Nephron (organoid): ENCODE measurements around the gene CRLF3.
"Not testable (repeated sequence)": the region's sequence is repeated elsewhere in the genome, so short reads cannot be mapped to it uniquely, and the experiment has no call there.

Experiments used
- H3K27ac Mint-ChIP-seq, 3 experiments: 2 replicates each; pipeline ENCODE4 v1.8.0; 2020; ENCODE audit warnings: mixed read lengths in 3 of 3, mild to moderate bottlenecking in 2 of 3, moderate library complexity in 1 of 3
- H3K27me3 Mint-ChIP-seq: 2 replicates; pipeline ENCODE4 v1.8.0; 2021; ENCODE audit warnings: low read depth, mild to moderate bottlenecking, moderate library complexity, mixed read lengths
- H3K36me3 Mint-ChIP-seq: 2 replicates; pipeline ENCODE4 v1.8.0; 2020; ENCODE audit warnings: low read depth, mixed read lengths
- H3K4me1 Mint-ChIP-seq: 2 replicates; pipeline ENCODE4 v1.8.0; 2020; ENCODE audit warnings: mixed read lengths
- H3K4me3 Mint-ChIP-seq, 3 experiments: 2 replicates each; pipeline ENCODE4 v1.8.0; 2020; ENCODE audit warnings: mild to moderate bottlenecking in 3 of 3, mixed read lengths in 3 of 3, moderate library complexity in 2 of 3
- H3K9me3 Mint-ChIP-seq: 2 replicates; pipeline ENCODE4 v1.8.0; 2020; ENCODE audit warnings: mixed read lengths
- TF ChIP-seq, protein P1 (sequence below), 3 experiments: fragments of 200-600 bp; sonication (generic); IDR thresholded peaks; one replicate each; pipeline ENCODE4 v1.5.0; 2021; ENCODE audit warnings: antibody characterized with exemption in 3 of 3; ENCODE audit not compliant: unreplicated experiment in 3 of 3

CRLF3 gene

DNA sequence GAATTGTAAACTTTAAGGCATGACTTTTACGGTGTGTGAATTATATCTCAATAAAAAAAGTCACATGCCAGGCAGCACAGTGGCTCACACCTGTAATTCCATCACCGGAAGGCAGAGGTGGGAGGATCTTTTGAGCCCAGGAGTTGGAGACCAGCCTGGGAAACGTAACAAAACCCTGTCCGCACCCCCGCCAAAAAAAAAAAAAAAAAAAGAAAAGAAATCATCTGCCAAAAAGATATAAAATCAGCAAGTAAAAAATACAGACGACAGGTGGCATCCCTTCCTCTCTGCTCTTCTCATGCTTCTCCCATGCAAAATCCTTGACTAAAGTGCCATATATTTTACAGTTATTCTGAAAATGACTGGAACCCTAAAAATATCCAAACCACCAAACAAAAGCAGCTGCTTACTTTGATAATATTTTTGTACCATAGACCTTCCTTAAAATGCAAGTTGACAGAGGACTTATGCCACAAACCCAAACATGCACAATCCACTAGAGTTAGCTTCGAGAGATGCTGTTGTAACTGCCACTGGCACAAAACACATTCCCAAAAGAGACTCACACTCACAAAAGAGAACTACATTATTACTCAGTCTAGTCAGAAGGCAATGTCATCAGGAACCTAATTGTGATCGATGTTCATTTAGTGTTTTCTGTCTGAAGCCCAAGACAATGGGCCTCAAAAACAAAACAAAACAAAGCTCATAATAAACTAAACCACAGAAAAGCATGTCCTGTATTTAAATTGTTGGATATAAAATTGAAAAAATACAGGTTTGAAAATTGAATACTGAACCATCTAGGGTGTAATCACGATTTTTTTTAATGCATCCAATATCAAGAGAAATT is 2.4 kb downstream of the CRLF3 start:
- no peaks in the 10 kb centered on the region for H3K36me3 Mint-ChIP-seq
- H3K9me3 Mint-ChIP-seq: no peaks in the 10 kb centered on the region
- H3K4me1 Mint-ChIP-seq: peaks cover 22% of the 10 kb centered on the region
- H3K4me3 Mint-ChIP-seq: peak overlapping the region; percentile 48 to 71 (median 51)
- H3K27me3 Mint-ChIP-seq: no peaks in the 10 kb centered on the region
- H3K27ac Mint-ChIP-seq: peak overlapping the region in 1 of 3 experiments; percentile 64
- TF ChIP-seq, protein P1, sequence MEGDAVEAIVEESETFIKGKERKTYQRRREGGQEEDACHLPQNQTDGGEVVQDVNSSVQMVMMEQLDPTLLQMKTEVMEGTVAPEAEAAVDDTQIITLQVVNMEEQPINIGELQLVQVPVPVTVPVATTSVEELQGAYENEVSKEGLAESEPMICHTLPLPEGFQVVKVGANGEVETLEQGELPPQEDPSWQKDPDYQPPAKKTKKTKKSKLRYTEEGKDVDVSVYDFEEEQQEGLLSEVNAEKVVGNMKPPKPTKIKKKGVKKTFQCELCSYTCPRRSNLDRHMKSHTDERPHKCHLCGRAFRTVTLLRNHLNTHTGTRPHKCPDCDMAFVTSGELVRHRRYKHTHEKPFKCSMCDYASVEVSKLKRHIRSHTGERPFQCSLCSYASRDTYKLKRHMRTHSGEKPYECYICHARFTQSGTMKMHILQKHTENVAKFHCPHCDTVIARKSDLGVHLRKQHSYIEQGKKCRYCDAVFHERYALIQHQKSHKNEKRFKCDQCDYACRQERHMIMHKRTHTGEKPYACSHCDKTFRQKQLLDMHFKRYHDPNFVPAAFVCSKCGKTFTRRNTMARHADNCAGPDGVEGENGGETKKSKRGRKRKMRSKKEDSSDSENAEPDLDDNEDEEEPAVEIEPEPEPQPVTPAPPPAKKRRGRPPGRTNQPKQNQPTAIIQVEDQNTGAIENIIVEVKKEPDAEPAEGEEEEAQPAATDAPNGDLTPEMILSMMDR (IDR thresholded peaks at IDR 0.05; ENCODE audit: unreplicated experiment in 3 of 3): no peak

DNA sequence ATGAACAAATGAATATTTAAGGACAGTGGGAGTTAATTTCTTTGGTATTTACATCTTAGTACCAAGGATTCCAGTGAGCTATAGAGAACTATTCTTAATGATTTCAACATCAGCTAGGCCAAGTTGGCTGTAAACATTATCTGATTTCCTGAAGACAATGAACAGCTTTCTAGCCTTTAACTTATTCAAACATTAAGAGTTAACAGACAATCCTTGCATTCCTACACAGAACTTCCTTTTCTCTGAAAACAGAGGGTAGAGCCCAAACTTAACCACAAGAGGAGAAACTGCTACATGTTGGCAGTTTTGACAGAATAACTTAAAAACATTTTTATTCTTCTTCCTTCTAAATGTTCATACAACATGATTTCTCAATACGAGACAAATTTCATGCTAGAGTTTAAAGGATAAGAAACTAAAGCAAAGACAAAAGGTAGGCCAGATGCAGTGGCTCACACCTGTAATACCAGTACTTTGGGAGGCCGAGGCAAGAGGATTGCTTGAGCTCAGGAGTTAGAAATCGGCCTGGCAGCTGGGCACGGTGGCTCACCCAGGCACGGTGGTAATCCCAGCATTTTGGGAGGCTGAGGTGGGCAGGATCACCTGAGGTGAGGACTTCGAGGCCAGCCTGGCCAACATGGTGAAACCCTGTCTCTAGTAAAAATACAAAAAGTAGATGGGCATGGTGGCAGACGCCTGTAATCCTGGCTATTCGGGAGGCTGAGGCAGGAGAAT is 4.4 kb downstream of the CRLF3 start:
- H3K9me3 Mint-ChIP-seq: no peaks in the 10 kb centered on the region
- H3K27me3 Mint-ChIP-seq: no peaks in the 10 kb centered on the region
- H3K27ac Mint-ChIP-seq: no peak overlapping the region
- no peak overlapping the region for H3K4me3 Mint-ChIP-seq
- TF ChIP-seq, protein P1 (IDR thresholded peaks at IDR 0.05; ENCODE audit: unreplicated experiment in 3 of 3): no peak
- H3K4me1 Mint-ChIP-seq: peaks cover 22% of the 10 kb centered on the region
- peaks cover 7% of the 10 kb centered on the region for H3K36me3 Mint-ChIP-seq

DNA sequence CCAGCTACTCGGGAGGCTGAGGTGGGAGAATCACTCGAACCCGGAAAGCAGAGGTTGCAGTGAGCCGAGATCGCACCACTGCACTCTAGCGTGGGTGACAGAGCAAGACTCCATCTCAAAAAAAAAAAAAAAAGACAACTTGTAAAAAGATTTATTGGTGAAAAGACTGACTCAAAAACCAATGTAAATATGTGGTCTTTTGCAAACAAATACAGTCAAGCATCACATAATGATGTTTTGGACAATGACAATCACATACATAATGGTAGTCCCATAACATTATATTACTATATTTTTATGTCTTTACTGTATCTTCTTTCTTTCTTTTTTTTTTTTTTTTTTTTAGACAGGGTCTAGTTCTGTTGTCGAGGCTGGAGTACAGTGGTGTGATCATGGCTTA is 8.3 kb downstream of the CRLF3 start:
- Mint-ChIP-seq H3K36me3 (peaks cover 7% of the 10 kb centered on the region), H3K9me3 (no peaks in the 10 kb centered on the region)

DNA sequence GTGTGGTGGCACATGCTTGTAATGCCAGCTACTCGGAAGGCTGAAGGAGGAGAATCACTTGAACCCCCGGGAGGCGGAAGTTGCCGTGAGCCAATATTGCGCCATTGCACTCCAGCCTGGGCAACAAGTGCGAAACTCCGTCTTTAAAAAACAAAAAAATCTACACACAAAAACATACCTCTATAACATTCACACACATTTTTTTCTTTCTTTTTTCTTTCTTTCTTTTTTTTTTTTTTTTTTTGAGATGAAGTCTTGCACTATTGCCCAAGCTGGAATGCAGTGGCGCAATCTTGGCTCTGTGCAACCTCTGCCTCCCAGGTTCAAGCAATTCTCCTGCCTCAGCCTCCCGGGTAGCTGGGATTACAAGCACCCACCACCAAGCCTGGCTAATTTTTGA is 9.6 kb downstream of the CRLF3 start:
- not testable (repeated sequence) for H3K4me1 Mint-ChIP-seq, H3K4me3 Mint-ChIP-seq, H3K36me3 Mint-ChIP-seq, H3K27ac Mint-ChIP-seq, H3K27me3 Mint-ChIP-seq, H3K9me3 Mint-ChIP-seq

More for the DNA sequence above, 8.3 kb downstream of the CRLF3 start:
- Mint-ChIP-seq H3K27me3 (no peaks in the 10 kb centered on the region), H3K4me1 (no peaks in the 10 kb centered on the region), H3K4me3 (no peak overlapping the region), H3K27ac (no peak overlapping the region)
- TF ChIP-seq, protein P1 (IDR thresholded peaks at IDR 0.05; ENCODE audit: unreplicated experiment in 3 of 3): no peak

DNA sequence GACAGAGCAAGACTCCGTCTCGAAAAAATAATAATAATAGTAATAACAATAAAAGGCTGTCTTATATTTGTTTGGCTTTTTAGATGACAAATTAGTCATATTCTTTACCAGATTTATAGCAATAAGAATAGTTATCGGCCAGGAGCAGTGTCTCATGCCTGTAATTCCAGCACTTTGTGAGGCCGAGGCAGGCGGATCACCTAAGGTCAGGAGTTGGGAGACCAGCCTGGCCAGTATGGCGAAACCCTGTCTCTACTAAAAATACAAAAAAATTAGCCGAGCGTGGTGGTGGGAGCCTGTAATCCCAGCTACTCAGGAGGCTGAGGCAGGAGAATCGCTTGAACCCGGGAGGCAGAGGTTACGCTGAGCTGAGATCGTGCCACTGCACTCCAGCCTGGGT is 10.3 kb downstream of the CRLF3 start:
- H3K4me1 Mint-ChIP-seq, H3K36me3 Mint-ChIP-seq, H3K27me3 Mint-ChIP-seq, H3K4me3 Mint-ChIP-seq, H3K9me3 Mint-ChIP-seq, H3K27ac Mint-ChIP-seq: not testable (repeated sequence)

DNA sequence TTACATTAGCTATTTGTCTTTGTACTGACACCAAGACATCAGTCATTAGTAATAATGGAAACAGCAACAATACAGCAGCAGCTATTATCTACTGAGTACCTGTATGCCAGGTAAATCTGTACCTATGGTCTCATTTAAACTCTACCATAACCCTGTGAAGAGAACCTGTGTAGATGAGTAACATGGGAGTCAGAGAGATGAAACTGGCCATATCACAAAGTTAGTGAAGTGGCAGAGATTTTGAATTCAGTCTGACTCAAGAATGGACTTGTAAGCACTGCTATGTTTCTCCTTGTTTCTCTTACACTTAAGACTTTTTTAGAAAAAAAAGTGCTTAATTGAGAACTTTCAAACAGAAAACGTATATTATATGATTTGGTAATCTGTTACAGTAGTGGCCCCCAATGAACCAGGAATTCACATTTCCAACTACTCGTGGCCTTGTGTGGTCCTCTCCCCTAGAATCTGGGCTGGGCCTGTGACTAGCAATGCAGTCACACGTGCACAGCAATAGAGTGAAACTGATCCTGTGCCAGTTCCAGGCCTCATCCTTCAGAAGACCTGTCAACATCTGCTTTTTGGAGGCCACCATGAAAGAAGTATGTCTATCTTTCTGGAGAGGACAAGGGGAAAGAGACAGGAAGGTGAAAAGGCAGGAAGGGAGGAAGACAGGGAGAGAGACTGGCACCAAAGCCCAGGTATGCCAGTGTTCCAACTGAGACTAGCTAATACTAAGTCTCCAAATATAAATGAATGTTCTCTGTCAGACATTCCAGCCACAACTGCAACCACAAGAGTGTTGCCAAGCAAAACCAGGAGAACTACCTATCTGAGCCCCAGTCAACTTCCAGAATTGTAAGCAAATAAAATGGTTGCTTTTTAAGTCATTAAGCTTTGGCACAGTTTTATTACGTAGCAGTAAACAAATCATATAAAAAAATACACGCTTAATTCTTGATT is 12.0 kb downstream of the CRLF3 start:
- TF ChIP-seq, protein P1 (IDR thresholded peaks at IDR 0.05; ENCODE audit: unreplicated experiment in 3 of 3): no peak
- H3K9me3 Mint-ChIP-seq: no peaks in the 10 kb centered on the region
- no peak overlapping the region for H3K27ac Mint-ChIP-seq
- H3K4me1 Mint-ChIP-seq: no peaks in the 10 kb centered on the region
- H3K27me3 Mint-ChIP-seq: no peaks in the 10 kb centered on the region
- H3K4me3 Mint-ChIP-seq: no peak overlapping the region
- H3K36me3 Mint-ChIP-seq: peaks cover 7% of the 10 kb centered on the region
